GM23338 (cell line): ENCODE data around the gene CCT6A. TPM values are rescaled to one million over a fixed set of nuclear protein-coding genes. Genes with fewer than 3 reads are reported as not detected.

ENCODE experiments used
- ATAC-seq: fragments of 200-7000 bp; cut with Tn5 transposase; 3 replicates; pipeline ENCODE4 v1.9.1; 2020
- DNase-seq: peaks from one replicate; pipeline ENCODE4 v3.0.0-alpha.2; 2015; ENCODE audit warnings: low spot score
- H2AFZ ChIP-seq: fragments of 200-600 bp; sonication (generic); 2 replicates; pipeline ENCODE4 v1.8.0; 2016; ENCODE audit warnings: antibody characterized with exemption, mild to moderate bottlenecking, moderate library complexity
- H3F3A ChIP-seq: fragments of 200-600 bp; sonication (generic); replicated peaks from 2 replicates; pipeline ENCODE4 v1.8.0; 2017; ENCODE audit warnings: antibody characterized with exemption, mixed run types, low read depth
- H3K27ac ChIP-seq: fragments of 200-600 bp; sonication (generic); 2 replicates; pipeline ENCODE4 v1.6.1; 2016; ENCODE audit warnings: low read depth
- H3K27me3 ChIP-seq: fragments of 200-600 bp; sonication (generic); 2 replicates; pipeline ENCODE4 v1.8.0; 2016; ENCODE audit warnings: mild to moderate bottlenecking, mixed run types, moderate library complexity; ENCODE audit not compliant: insufficient read depth
- H3K36me3 ChIP-seq: fragments of 200-600 bp; sonication (generic); 2 replicates; pipeline ENCODE4 v1.8.0; 2016; ENCODE audit warnings: mild to moderate bottlenecking; ENCODE audit not compliant: insufficient read depth
- H3K4me1 ChIP-seq: fragments of 200-600 bp; sonication (generic); 2 replicates; pipeline ENCODE4 v1.8.0; 2016; ENCODE audit warnings: mild to moderate bottlenecking, moderate library complexity; ENCODE audit not compliant: insufficient read depth
- H3K4me2 ChIP-seq: fragments of 200-600 bp; sonication (generic); 2 replicates; pipeline ENCODE4 v1.7.1; 2017; ENCODE audit warnings: mixed run types
- H3K4me3 ChIP-seq: fragments of 200-600 bp; sonication (generic); 2 replicates; pipeline ENCODE4 v1.6.1; 2016; ENCODE audit warnings: mixed run types
- H3K79me2 ChIP-seq: fragments of 200-600 bp; sonication (generic); replicated peaks from 2 replicates; pipeline ENCODE4 v1.8.0; 2017; ENCODE audit warnings: mild to moderate bottlenecking; ENCODE audit not compliant: insufficient read depth
- H3K9me2 ChIP-seq: fragments of 200-600 bp; sonication (generic); 2 replicates; pipeline ENCODE4 v1.8.0; 2017; ENCODE audit not compliant: insufficient read depth
- H4K20me1 ChIP-seq: fragments of 200-600 bp; sonication (generic); replicated peaks from 2 replicates; pipeline ENCODE4 v1.8.0; 2017; ENCODE audit warnings: mild to moderate bottlenecking; ENCODE audit not compliant: insufficient read depth
- H3K27ac Mint-ChIP-seq: 2 replicates; pipeline ENCODE4 v1.8.0; 2020; ENCODE audit warnings: inconsistent platforms, mild to moderate bottlenecking, moderate library complexity, mixed read lengths
- H3K27me3 Mint-ChIP-seq: 3 replicates; pipeline ENCODE4 v1.8.0; 2022; ENCODE audit warnings: low read depth, mild to moderate bottlenecking, moderate library complexity, mixed read lengths, inconsistent platforms; ENCODE audit not compliant: insufficient read depth, poor library complexity
- H3K36me3 Mint-ChIP-seq: 3 replicates; pipeline ENCODE4 v1.8.0; 2021; ENCODE audit warnings: low read depth, mild to moderate bottlenecking, inconsistent platforms, moderate library complexity, mixed read lengths
- H3K4me1 Mint-ChIP-seq: 3 replicates; pipeline ENCODE4 v1.8.0; 2020; ENCODE audit warnings: mild to moderate bottlenecking, inconsistent platforms, mixed read lengths
- H3K4me3 Mint-ChIP-seq: 3 replicates; pipeline ENCODE4 v1.8.0; 2021; ENCODE audit warnings: moderate library complexity, mild to moderate bottlenecking, inconsistent platforms, mixed read lengths
- H3K9me3 Mint-ChIP-seq: 3 replicates; pipeline ENCODE4 v1.8.0; 2020; ENCODE audit warnings: moderate library complexity, mild to moderate bottlenecking, inconsistent platforms, mixed read lengths
- CREB1 ChIP-seq: fragments of 250-450 bp; sonication (Bioruptor Pico); IDR thresholded peaks from 2 replicates; pipeline ENCODE4 v1.5.0; 2020; ENCODE audit warnings: low read depth, mild to moderate bottlenecking, moderate library complexity
- CTCF ChIP-seq, 2 experiments: fragments of 200-600 bp in 1 of 2; sonication (generic) in 1 of 2; conservative IDR thresholded peaks; 2 replicates each; pipeline versions ENCODE4 v1.5.1 to v1.6.1; 2016 to 2017; ENCODE audit warnings: antibody characterized with exemption in 2 of 2, low read depth in 2 of 2, mild to moderate bottlenecking in 2 of 2, moderate library complexity in 1 of 2
- ETS1 ChIP-seq: IDR thresholded peaks from 2 replicates; pipeline ENCODE4 v1.6.1; 2016; ENCODE audit warnings: antibody characterized with exemption
- EZH2 ChIP-seq: fragments of 200-600 bp; sonication (generic); IDR thresholded peaks from one replicate; pipeline ENCODE4 v1.8.0; 2017; ENCODE audit warnings: antibody characterized with exemption, mild to moderate bottlenecking, low read depth; ENCODE audit not compliant: unreplicated experiment
- EZH2phosphoT487 ChIP-seq: fragments of 200-600 bp; sonication (generic); IDR thresholded peaks from one replicate; pipeline ENCODE4 v1.8.1; 2018; ENCODE audit warnings: antibody characterized with exemption; ENCODE audit not compliant: unreplicated experiment
- JUNB ChIP-seq: IDR thresholded peaks from one replicate; pipeline ENCODE4 v1.6.1; 2016; ENCODE audit warnings: antibody characterized with exemption; ENCODE audit not compliant: unreplicated experiment
- NANOG ChIP-seq: IDR thresholded peaks from 2 replicates; pipeline ENCODE4 v1.6.1; 2016; ENCODE audit warnings: antibody characterized with exemption, borderline replicate concordance
- POLR2AphosphoS5 ChIP-seq: IDR thresholded peaks from 2 replicates; pipeline ENCODE4 v1.6.1; 2016; ENCODE audit warnings: antibody characterized with exemption, low read depth
- REST ChIP-seq: IDR thresholded peaks from one replicate; pipeline ENCODE4 v1.6.1; 2018; ENCODE audit warnings: antibody characterized with exemption; ENCODE audit not compliant: unreplicated experiment
- ZNF114 ChIP-seq: fragments of 250-450 bp; sonication (Bioruptor Pico); IDR thresholded peaks from 2 replicates; pipeline ENCODE4 v1.5.0; 2020; ENCODE audit warnings: mild to moderate bottlenecking, moderate library complexity
- ZNF331 ChIP-seq: fragments of 250-450 bp; sonication (Bioruptor Pico); IDR thresholded peaks from 2 replicates; pipeline ENCODE4 v1.5.0; 2020; ENCODE audit warnings: low read depth, mild to moderate bottlenecking, moderate library complexity
- ZNF462 ChIP-seq: fragments of 250-450 bp; sonication (Bioruptor Pico); IDR thresholded peaks from 2 replicates; pipeline ENCODE4 v1.5.0; 2020; ENCODE audit warnings: mild to moderate bottlenecking, moderate library complexity
- polyA plus RNA-seq: library from polyadenylated mRNA; unstranded; fragments of >200 nt; fragmentation: Nextera tagmentation; extraction: Ambion mirVana; gene quantifications from 2 replicates; pipeline ENCODE4 v1.2.1, GENCODE V29; 2016
- total RNA-seq: library from RNA; depleted of rRNA; stranded (reverse); fragments of >200 nt; shearing (Covaris generic); gene quantifications from 2 replicates; pipeline ENCODE4 v1.2.3, GENCODE V29; 2014

The CCT6A gene
- total and polyA plus RNA-seq, 2 experiments from 2014 or later, result 266 to 505 TPM

DNA sequence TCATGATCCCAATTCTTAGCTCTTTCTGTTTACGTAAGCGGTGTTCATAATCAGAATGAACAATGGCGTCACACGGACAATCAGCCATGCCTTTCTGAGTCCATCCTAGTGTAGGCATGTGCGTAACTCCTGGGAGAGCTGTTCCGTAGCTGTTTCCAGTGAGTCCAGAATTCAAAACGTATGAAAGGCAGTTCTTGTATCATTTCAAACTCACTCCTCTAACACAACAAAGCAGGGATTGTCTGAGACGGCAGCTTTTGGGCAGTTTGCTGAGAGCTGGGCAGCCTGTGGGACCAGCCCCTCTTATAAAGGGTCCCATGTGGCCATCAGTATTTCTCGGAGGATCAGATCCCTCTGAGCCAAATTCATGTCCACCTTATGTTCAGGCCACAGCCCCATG is 43.7 kb upstream of the CCT6A start:
- H3K27me3 ChIP-seq, result no peaks in the 10 kb centered on the region
- no peaks in the 10 kb centered on the region for H3K79me2 ChIP-seq
- peaks cover 10% of the 10 kb centered on the region; the same call in 1 of the 2 replicates for H3K36me3 ChIP-seq
- H2AFZ ChIP-seq, result no peak overlapping the region
- H3F3A ChIP-seq, result no peaks in the 10 kb centered on the region; the same call in 1 of the 2 replicates
- ATAC-seq, result no peak
- no peak for DNase-seq
- H3K27ac ChIP-seq, result no peak overlapping the region
- peaks cover 3% of the 10 kb centered on the region; the same call in 1 of the 2 replicates for H4K20me1 ChIP-seq
- no peaks in the 10 kb centered on the region for H3K9me2 ChIP-seq
- H3K27me3 Mint-ChIP-seq, result peaks cover 15% of the 10 kb centered on the region
- peaks cover 3% of the 10 kb centered on the region; the same call in 1 of the 3 replicates for H3K4me1 Mint-ChIP-seq
- H3K4me2 ChIP-seq, result no peak overlapping the region
- no peaks in the 10 kb centered on the region; the same call in 2 of the 3 replicates for H3K9me3 Mint-ChIP-seq
- no peak overlapping the region for H3K4me3 Mint-ChIP-seq
- H3K4me1 ChIP-seq, result no peaks in the 10 kb centered on the region; the same call in 1 of the 2 replicates
- TF ChIP-seq ZNF331 (CRISPR knock-in tag) (no peak), CTCF (conservative IDR thresholded peaks at IDR 0.05; ENCODE audit: low read depth in 2 of 2) (no peak), REST (no peak), CREB1 (CRISPR knock-in tag) (no peak), POLR2AphosphoS5 (no peak), ZNF462 (CRISPR knock-in tag) (no peak), ETS1 (no peak), EZH2phosphoT487 (no peak), ZNF114 (CRISPR knock-in tag) (no peak), NANOG (no peak), JUNB (no peak), EZH2 (no peak)
- no peak overlapping the region for H3K4me3 ChIP-seq
- H3K27ac Mint-ChIP-seq, result no peak overlapping the region
- peaks cover 20% of the 10 kb centered on the region; the same call in 2 of the 3 replicates for H3K36me3 Mint-ChIP-seq
